Tibial nerve (tissue), 4 donors: Measurements from ENCODE around the gene ZNF474. TPM values are rescaled to one million over a fixed set of nuclear protein-coding genes. Genes with fewer than 3 reads are reported as not detected.

Experiments used
- DNase-seq, 2 donors: peaks; one replicate each; pipeline ENCODE4 v3.0.0-alpha.2; 2019; ENCODE audit warnings: low spot score in 2 of 2
- H3K27ac ChIP-seq, 4 donors: fragments of 200-600 bp; sonication (generic) in 3 of 4; one replicate each; pipeline ENCODE4 v1.5.1; 2017 to 2019; ENCODE audit warnings: mild to moderate bottlenecking in 1 of 4
- H3K27me3 ChIP-seq, 2 donors: fragments of 200-600 bp; sonication (generic) in 1 of 2; one replicate each; pipeline versions ENCODE4 v1.5.1 to v1.6.0; 2017 to 2019
- H3K36me3 ChIP-seq, 3 donors: fragments of 200-600 bp; sonication (generic); one replicate each; pipeline ENCODE4 v1.5.1; 2018 to 2019
- H3K4me1 ChIP-seq, 4 donors: fragments of 200-600 bp; sonication (generic) in 3 of 4; one replicate each; pipeline ENCODE4 v1.5.1; 2017 to 2019
- H3K4me3 ChIP-seq, 4 donors: fragments of 200-600 bp; sonication (generic) in 3 of 4; one replicate each; pipeline ENCODE4 v1.5.1; 2017 to 2019; ENCODE audit warnings: mild to moderate bottlenecking in 1 of 4, moderate library complexity in 1 of 4
- H3K9me3 ChIP-seq, 4 donors: fragments of 200-600 bp; sonication (generic) in 3 of 4; one replicate each; pipeline ENCODE4 v1.5.1; 2017 to 2019
- EP300 ChIP-seq, 2 donors: sonication (generic); formaldehyde crosslinking; IDR thresholded peaks; one replicate each; pipeline ENCODE4 v1.6.1; 2017; ENCODE audit warnings: antibody characterized with exemption in 2 of 2, mild to moderate bottlenecking in 1 of 2
- POLR2A ChIP-seq, 2 donors: fragments of 450-650 bp; IDR thresholded peaks; one replicate each; pipeline ENCODE4 v1.6.1; 2017; ENCODE audit warnings: antibody characterized with exemption in 2 of 2, mild to moderate bottlenecking in 2 of 2, moderate library complexity in 2 of 2
- WGBS, 2 donors: methylation state at CpG; one replicate each; pipeline ENCODE4 v1.1.5; 2018; 5-methylcytosine and 5-hydroxymethylcytosine counted together
- total RNA-seq, 4 donors: library from RNA; depleted of rRNA; stranded (reverse); fragments of >200 nt; gene quantifications; one replicate each; pipeline ENCODE4 v1.1.0, GENCODE V29; 2016
- TF ChIP-seq, protein P1 (sequence below), 5 experiments: fragments of 200-600 bp in 3 of 5; fragments of 450-650 bp in 2 of 5; sonication (generic) in 3 of 5; IDR thresholded peaks; one replicate each; pipeline ENCODE4 v1.5.1; 2016 to 2019; ENCODE audit warnings: antibody characterized with exemption in 5 of 5, mild to moderate bottlenecking in 3 of 5, moderate library complexity in 2 of 5

The ZNF474 gene
- total RNA-seq, 4 donors from 2014 or later: 1.5 to 1.8 TPM; not detected in 2

DNA sequence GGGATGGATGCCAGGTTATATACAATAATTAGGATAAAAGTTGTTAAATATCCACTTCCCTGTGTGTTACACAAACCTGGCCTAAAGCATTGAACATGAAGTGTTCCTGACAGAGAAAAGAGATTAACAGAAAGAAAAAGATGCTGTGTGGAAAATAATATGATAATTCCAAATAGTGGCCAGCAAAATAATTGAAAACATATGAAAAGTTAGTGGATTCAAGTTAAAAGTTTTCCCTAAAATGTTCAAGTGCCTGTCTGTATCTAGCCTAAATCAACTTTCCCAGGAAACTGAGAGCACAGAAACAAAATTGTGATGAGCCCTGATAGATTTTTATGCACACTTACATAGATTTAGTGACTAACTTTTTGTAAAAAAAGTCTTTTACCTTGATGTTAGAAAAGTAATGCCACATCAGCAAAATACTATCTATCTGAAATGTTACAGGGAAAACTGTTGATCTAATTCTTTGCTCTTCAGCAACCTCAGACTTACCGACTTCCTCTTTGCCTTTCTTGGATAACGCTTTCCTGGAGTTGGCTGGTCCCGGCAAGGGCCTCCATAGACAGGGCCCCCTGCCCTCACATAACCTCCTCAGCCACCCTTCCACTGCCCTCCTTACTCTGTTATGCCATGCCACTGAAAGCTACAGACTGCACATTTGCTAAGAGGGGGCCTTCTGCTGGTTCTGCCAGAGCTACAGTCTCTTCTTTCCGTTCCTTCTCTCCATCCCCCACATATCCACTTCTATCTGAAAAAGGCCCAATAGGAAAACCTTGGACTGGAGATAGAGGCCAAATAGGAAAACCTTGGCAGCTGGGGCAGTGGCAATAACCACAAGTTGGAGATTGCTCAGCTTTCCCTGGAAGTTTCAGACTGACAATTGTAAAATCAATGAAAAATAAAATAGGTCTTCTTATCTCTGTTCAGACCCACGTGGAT is 44.4 kb downstream of the ZNF474 start:
- Histone ChIP-seq H3K36me3 (no peaks in the 10 kb centered on the region), H3K27me3 (no peaks in the 10 kb centered on the region), H3K9me3 (no peaks in the 10 kb centered on the region), H3K27ac (peak overlapping the region in 2 of 4 donors; percentile 59 to 65), H3K4me1 (peaks cover 0 to 33% (median 2%) of the 10 kb centered on the region in 4 donors), H3K4me3 (no peak overlapping the region)
- DNase-seq: no peak
- TF ChIP-seq, protein P1, sequence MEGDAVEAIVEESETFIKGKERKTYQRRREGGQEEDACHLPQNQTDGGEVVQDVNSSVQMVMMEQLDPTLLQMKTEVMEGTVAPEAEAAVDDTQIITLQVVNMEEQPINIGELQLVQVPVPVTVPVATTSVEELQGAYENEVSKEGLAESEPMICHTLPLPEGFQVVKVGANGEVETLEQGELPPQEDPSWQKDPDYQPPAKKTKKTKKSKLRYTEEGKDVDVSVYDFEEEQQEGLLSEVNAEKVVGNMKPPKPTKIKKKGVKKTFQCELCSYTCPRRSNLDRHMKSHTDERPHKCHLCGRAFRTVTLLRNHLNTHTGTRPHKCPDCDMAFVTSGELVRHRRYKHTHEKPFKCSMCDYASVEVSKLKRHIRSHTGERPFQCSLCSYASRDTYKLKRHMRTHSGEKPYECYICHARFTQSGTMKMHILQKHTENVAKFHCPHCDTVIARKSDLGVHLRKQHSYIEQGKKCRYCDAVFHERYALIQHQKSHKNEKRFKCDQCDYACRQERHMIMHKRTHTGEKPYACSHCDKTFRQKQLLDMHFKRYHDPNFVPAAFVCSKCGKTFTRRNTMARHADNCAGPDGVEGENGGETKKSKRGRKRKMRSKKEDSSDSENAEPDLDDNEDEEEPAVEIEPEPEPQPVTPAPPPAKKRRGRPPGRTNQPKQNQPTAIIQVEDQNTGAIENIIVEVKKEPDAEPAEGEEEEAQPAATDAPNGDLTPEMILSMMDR (IDR thresholded peaks at IDR 0.05): no peak
- no peak for TF ChIP-seq EP300 (IDR thresholded peaks at IDR 0.05)
- TF ChIP-seq POLR2A (IDR thresholded peaks at IDR 0.05): no peak
- WGBS, 2 donors: 38 to 52% methylated on average over 5 of the region's 5 CpGs

DNA sequence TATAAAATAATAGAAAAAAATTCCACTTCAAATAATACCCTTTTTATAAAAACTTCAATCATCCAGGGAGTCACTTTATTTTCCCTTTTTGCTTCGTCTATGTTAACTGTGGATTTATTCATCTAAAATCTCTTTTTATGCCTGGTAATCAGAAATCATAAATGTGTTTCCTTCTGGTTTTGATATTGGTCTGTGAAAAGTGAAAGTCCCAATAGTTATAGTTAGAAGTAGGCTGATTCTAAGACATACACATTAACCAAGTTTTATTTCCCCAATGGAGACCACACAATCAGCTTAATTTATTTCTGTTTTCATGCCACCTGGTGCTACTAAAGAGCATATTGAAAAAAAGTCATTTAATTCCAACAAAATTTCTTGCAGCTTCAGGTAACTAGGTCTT is 45.7 kb downstream of the ZNF474 start:
- no peak for DNase-seq
- WGBS, 2 donors: 17 to 38% methylated on average over 1 of the region's 1 CpG
- no peaks in the 10 kb centered on the region for H3K9me3 ChIP-seq
- H3K27me3 ChIP-seq: no peaks in the 10 kb centered on the region
- H3K36me3 ChIP-seq: no peaks in the 10 kb centered on the region
- H3K4me1 ChIP-seq: peaks cover 0 to 33% (median 2%) of the 10 kb centered on the region in 4 donors
- no peak for TF ChIP-seq POLR2A (IDR thresholded peaks at IDR 0.05)
- TF ChIP-seq, protein P1 (IDR thresholded peaks at IDR 0.05): no peak
- TF ChIP-seq EP300 (IDR thresholded peaks at IDR 0.05): no peak
- no peak overlapping the region for H3K4me3 ChIP-seq
- no peak overlapping the region for H3K27ac ChIP-seq

DNA sequence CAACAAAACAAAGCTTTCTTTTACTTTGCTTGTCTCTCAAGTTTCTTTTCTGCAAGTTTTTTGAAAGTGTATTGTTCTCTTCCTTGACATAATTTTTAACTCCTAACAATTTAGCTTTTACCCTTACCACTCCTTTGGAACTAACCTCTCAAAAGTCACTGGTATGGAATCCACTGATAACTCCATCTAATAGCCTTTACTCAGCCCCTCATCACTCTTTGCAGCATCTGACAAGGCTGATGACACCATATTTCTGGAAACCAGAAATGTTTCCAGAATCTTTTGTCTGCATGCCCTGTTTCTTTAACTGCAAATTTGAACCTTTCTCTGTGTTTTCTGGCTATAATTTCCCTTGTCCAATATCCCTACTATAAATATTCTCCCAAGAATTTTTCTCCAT is 46.5 kb downstream of the ZNF474 start:
- Histone ChIP-seq H3K27me3 (no peaks in the 10 kb centered on the region), H3K36me3 (no peaks in the 10 kb centered on the region), H3K4me1 (peaks cover 0 to 27% (median 2%) of the 10 kb centered on the region in 4 donors), H3K27ac (no peak overlapping the region), H3K4me3 (no peak overlapping the region), H3K9me3 (no peaks in the 10 kb centered on the region)
- no peak for DNase-seq
- TF ChIP-seq EP300 (IDR thresholded peaks at IDR 0.05) (no peak), POLR2A (IDR thresholded peaks at IDR 0.05) (no peak)
- TF ChIP-seq, protein P1 (IDR thresholded peaks at IDR 0.05): no peak

DNA sequence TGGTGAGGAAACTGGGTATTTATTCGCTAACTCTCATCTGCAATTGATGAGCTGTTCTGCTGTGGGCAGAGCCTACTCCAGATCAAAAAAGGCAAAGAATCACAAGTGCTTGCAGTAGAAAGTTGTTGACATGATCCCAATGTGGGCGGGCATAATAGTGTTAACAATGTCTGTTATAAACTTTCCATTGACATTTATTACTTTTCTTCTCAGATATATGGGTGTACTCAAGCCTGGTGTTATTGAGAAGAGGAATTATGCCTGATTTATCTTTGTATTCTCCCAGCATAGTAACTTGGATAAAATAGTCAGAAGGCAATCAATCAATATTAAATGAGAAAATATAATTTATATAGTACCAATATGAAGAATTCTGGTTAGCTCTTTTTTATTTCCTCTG is 47.8 kb downstream of the ZNF474 start:
- no peaks in the 10 kb centered on the region for H3K27me3 ChIP-seq
- no peak overlapping the region for H3K27ac ChIP-seq
- H3K36me3 ChIP-seq: no peaks in the 10 kb centered on the region
- 94 to 100% methylated on average over 2 of the region's 2 CpGs for WGBS, 2 donors
- DNase-seq: no peak
- TF ChIP-seq, protein P1 (IDR thresholded peaks at IDR 0.05): no peak
- TF ChIP-seq POLR2A (IDR thresholded peaks at IDR 0.05) (no peak), EP300 (IDR thresholded peaks at IDR 0.05) (no peak)
- no peak overlapping the region for H3K4me3 ChIP-seq
- H3K4me1 ChIP-seq: peaks cover 0 to 30% (median 0%) of the 10 kb centered on the region in 4 donors
- no peaks in the 10 kb centered on the region for H3K9me3 ChIP-seq

DNA sequence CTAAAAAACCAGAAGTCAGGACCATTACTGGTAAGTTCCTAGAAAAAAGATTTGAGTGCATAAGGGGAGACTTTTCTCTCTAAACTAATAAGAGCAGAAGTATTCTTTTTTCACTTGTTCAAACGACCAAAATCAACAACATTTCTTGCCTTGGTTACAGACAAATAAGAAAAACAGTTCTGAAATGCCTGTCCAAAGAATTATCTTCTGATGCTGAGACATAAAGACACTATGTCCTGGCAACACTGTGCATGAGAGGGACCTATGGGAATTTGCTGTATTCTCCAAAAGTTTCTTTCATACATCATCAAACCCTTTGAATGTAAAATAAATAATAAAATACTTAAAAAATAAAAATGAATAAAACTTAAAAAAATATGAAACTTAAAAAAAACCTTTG is 50.4 kb downstream of the ZNF474 start:
- 38 to 51% methylated on average over 1 of the region's 1 CpG for WGBS, 2 donors

More for the DNA sequence above, 50.4 kb downstream of the ZNF474 start:
- Histone ChIP-seq H3K4me3 (no peak overlapping the region), H3K9me3 (no peaks in the 10 kb centered on the region), H3K27ac (peak overlapping the region in 1 of 4 donors; percentile 51), H3K4me1 (peaks cover 0 to 32% (median 0%) of the 10 kb centered on the region in 4 donors), H3K27me3 (no peaks in the 10 kb centered on the region), H3K36me3 (no peaks in the 10 kb centered on the region)
- DNase-seq: no peak
- TF ChIP-seq POLR2A (IDR thresholded peaks at IDR 0.05): no peak
- no peak for TF ChIP-seq EP300 (IDR thresholded peaks at IDR 0.05)
- TF ChIP-seq, protein P1 (IDR thresholded peaks at IDR 0.05): no peak
